IgD-negative memory B cell (primary cell): ENCODE results near the gene SCN4A. TPM values are rescaled to one million over a fixed set of nuclear protein-coding genes. Genes with fewer than 3 reads are reported as not detected.

Source experiments
- H3K27ac Mint-ChIP-seq, 3 donors: one replicate each; pipeline ENCODE4 v1.8.0; 2020 to 2022; ENCODE audit warnings: mild to moderate bottlenecking in 3 of 3, mixed read lengths in 3 of 3, moderate library complexity in 1 of 3
- H3K27me3 Mint-ChIP-seq: one replicate; pipeline ENCODE4 v1.8.0; 2021; ENCODE audit warnings: mixed read lengths
- H3K36me3 Mint-ChIP-seq: one replicate; pipeline ENCODE4 v1.8.0; 2020; ENCODE audit warnings: mild to moderate bottlenecking, mixed read lengths
- H3K4me1 Mint-ChIP-seq, 3 donors: one replicate each; pipeline ENCODE4 v1.8.0; 2020 to 2022; ENCODE audit warnings: mixed read lengths in 3 of 3, mild to moderate bottlenecking in 1 of 3
- H3K4me3 Mint-ChIP-seq, 4 donors: one replicate each; pipeline ENCODE4 v1.8.0; 2020 to 2022; ENCODE audit warnings: mild to moderate bottlenecking in 4 of 4, mixed read lengths in 4 of 4, moderate library complexity in 3 of 4
- H3K9me3 Mint-ChIP-seq, 3 donors: one replicate each; pipeline ENCODE4 v1.8.0; 2020 to 2021; ENCODE audit warnings: mixed read lengths in 3 of 3, mild to moderate bottlenecking in 1 of 3
- polyA plus RNA-seq: library from polyadenylated mRNA; unstranded; fragments of 300-500 nt; fragmentation: Illumina TruSeq; gene quantifications from one replicate; pipeline ENCODE4 v1.2.3, GENCODE V29; 2021

Gene SCN4A
- polyA plus RNA-seq, 1 donor from 2014 or later: 0.10 TPM

DNA sequence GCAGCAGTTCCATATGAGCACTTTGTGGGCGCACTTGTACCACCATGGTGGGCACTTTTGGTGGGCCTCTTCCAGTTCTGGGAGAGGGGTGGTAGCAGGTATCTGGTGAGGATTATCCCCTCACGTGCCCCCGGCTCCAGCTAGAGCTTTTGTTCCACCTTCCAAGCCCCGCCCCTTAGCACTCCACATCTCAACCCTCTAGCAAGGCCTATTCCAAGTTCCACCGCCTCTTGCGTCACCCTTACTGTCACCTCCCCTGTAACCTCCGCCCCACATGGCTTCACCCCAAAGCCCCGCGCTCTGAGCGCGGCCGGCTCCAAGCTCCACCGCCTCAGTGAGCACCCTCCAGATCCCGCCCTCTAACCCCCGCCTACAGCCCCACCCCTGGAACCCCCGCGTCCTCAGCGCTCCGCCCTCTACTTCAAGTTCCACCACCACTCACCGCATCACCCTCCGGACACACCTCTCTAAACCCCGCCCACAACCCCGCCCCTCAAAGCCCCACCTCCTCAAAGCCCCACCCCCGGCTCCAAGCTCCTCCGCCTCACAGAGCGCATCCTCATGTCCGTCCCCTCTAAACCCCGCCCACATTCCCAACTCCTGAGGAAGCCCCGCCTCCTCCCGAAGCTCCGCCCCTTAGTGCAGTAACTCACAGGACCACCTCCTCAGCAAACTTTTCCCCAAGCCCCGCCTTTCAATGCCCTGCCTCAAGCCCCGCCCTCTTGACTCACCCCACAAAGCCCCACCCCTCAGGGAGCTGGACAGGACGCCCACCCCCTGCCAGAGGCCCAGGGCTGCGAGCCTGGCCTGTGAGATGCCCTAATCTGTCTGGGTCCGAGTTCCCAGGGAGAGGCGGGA is 11.1 kb downstream of the SCN4A start:
- H3K4me3 Mint-ChIP-seq: peak overlapping the region in 2 of 4 donors; percentile 69 to 76
- no peaks in the 10 kb centered on the region for H3K27me3 Mint-ChIP-seq
- peaks cover 0 to 11% (median under 1%) of the 10 kb centered on the region in 3 donors for H3K4me1 Mint-ChIP-seq
- no peaks in the 10 kb centered on the region for H3K9me3 Mint-ChIP-seq
- H3K36me3 Mint-ChIP-seq: peaks cover 1% of the 10 kb centered on the region
- H3K27ac Mint-ChIP-seq: no peak overlapping the region

GRCh38 chr17:63960430-63960829 is 12.3 kb downstream of the SCN4A start:
- Mint-ChIP-seq H3K4me3 (no peak overlapping the region), H3K36me3 (peaks cover 1% of the 10 kb centered on the region), H3K27ac (no peak overlapping the region), H3K4me1 (peaks cover 1 to 11% (median 8%) of the 10 kb centered on the region in 3 donors), H3K9me3 (no peaks in the 10 kb centered on the region), H3K27me3 (no peaks in the 10 kb centered on the region)

GRCh38 chr17:63960006-63960405 is 12.7 kb downstream of the SCN4A start:
- Mint-ChIP-seq H3K4me3 (no peak overlapping the region), H3K9me3 (no peaks in the 10 kb centered on the region), H3K4me1 (peaks cover 4 to 13% (median 12%) of the 10 kb centered on the region in 3 donors), H3K27me3 (no peaks in the 10 kb centered on the region), H3K27ac (peak overlapping the region in 1 of 3 donors; percentile 62), H3K36me3 (peaks cover 1% of the 10 kb centered on the region)

- Mint-ChIP-seq H3K4me3 (peak overlapping the region in 1 of 4 donors; percentile 45), H3K4me1 (peaks cover 16 to 24% (median 17%) of the 10 kb centered on the region in 3 donors), H3K27ac (peak overlapping the region; percentile 39 to 88 (median 88))
Observed at GRCh38 chr17:63956296-63956920, 16.3 kb downstream of the SCN4A start.

DNA sequence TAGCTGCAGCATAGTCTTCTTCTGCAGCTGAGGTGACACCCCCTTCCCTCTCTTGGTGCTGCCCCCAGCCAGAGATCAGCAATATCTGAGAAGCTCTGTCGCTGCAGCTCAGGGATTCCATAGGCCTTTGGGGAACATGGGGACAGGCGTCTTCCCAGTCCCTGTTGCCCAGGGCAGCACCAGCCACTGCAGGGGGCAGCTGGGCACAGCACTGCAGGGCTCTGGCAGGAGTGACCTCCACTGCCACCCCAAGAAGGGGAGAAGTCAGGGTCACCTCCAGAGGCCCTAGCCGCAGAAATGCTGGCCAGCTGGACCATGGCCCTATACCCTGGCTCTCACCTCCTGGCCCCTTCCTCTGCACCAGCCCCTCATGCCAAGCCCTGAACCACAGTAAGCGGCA is 16.9 kb downstream of the SCN4A start:
- Mint-ChIP-seq H3K9me3 (no peaks in the 10 kb centered on the region), H3K27ac (peak overlapping the region in 2 of 3 donors; percentile 88), H3K4me3 (peak overlapping the region in 2 of 4 donors; percentile 11 to 81), H3K4me1 (peaks cover 18 to 29% (median 21%) of the 10 kb centered on the region in 3 donors), H3K27me3 (no peaks in the 10 kb centered on the region), H3K36me3 (peaks cover 1% of the 10 kb centered on the region)

More at GRCh38 chr17:63956296-63956920, 16.3 kb downstream of the SCN4A start:
- H3K27me3 Mint-ChIP-seq: no peaks in the 10 kb centered on the region
- H3K36me3 Mint-ChIP-seq: peaks cover 1% of the 10 kb centered on the region
- H3K9me3 Mint-ChIP-seq: no peaks in the 10 kb centered on the region

DNA sequence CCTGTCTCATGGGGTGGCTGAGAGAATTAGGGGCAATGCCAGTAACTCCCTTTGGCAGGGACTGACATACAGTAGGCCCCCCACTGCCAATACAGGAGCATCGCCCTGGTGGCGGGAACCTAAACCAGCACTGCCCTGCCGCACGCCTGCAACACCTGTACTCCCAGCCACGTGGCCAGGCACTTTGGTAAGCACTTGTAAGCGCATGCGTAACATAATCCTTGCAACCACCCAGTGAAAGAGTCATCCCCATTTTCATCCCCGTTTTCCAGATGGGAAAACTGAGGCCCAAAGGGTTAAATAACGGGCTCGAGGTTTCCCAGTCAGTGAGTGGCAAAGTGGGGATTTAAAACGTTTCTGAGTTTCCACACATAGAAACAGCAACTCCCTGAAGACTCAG is 17.5 kb downstream of the SCN4A start:
- H3K9me3 Mint-ChIP-seq: no peaks in the 10 kb centered on the region
- H3K27ac Mint-ChIP-seq: peak overlapping the region in 2 of 3 donors; percentile 87 to 88
- peak overlapping the region in 1 of 4 donors; percentile 11 for H3K4me3 Mint-ChIP-seq
- no peaks in the 10 kb centered on the region for H3K27me3 Mint-ChIP-seq
- peaks cover 19 to 29% (median 22%) of the 10 kb centered on the region in 3 donors for H3K4me1 Mint-ChIP-seq
- peaks cover 1% of the 10 kb centered on the region for H3K36me3 Mint-ChIP-seq

DNA sequence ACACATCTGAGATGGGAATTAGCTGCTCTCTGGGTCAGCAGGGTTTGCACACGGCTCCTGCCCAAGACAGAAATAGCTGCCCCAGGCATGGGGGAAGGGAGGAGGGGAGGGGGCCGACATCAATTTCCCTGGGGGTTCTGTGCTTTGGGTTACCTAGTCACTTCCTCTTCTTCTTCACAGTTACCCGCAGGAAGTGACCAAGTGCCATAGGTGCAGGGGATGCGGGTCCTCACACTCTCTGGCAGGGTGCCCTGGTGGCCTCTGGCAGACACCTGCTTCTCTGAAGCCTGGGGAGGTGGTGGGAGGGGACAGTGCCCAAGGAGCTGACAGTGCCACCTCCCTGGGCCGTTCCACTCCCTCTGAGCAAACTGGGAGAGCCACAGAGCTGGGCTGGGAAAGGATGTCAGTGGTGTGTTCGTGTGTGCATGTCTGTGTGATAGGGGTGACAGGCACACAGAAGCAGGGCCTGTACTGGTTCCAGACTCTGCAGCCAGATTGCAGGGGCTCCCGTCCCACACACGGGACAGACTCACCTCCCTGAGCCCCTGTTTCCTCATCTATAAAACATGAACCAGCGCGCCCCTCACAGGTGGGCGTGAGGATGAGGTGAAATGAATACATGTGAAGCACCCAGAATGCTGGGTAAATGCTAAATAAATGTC is 18.2 kb downstream of the SCN4A start:
- H3K9me3 Mint-ChIP-seq: no peaks in the 10 kb centered on the region
- peaks cover 1% of the 10 kb centered on the region for H3K36me3 Mint-ChIP-seq
- H3K4me1 Mint-ChIP-seq: peaks cover 19 to 29% (median 22%) of the 10 kb centered on the region in 3 donors
- peak overlapping the region; percentile 87 to 94 (median 90) for H3K27ac Mint-ChIP-seq
- no peaks in the 10 kb centered on the region for H3K27me3 Mint-ChIP-seq
- peak overlapping the region; percentile 11 to 93 (median 72) for H3K4me3 Mint-ChIP-seq

- H3K27ac Mint-ChIP-seq: peak overlapping the region in 2 of 3 donors; percentile 11 to 59
- H3K27me3 Mint-ChIP-seq: no peaks in the 10 kb centered on the region
- H3K4me3 Mint-ChIP-seq: peak overlapping the region in 1 of 4 donors; percentile 5
- no peaks in the 10 kb centered on the region for H3K36me3 Mint-ChIP-seq
- H3K4me1 Mint-ChIP-seq: peaks cover 20 to 28% (median 22%) of the 10 kb centered on the region in 3 donors
- H3K9me3 Mint-ChIP-seq: no peaks in the 10 kb centered on the region
Observed at GRCh38 chr17:63950940-63951907, 21.5 kb downstream of the SCN4A start.

DNA sequence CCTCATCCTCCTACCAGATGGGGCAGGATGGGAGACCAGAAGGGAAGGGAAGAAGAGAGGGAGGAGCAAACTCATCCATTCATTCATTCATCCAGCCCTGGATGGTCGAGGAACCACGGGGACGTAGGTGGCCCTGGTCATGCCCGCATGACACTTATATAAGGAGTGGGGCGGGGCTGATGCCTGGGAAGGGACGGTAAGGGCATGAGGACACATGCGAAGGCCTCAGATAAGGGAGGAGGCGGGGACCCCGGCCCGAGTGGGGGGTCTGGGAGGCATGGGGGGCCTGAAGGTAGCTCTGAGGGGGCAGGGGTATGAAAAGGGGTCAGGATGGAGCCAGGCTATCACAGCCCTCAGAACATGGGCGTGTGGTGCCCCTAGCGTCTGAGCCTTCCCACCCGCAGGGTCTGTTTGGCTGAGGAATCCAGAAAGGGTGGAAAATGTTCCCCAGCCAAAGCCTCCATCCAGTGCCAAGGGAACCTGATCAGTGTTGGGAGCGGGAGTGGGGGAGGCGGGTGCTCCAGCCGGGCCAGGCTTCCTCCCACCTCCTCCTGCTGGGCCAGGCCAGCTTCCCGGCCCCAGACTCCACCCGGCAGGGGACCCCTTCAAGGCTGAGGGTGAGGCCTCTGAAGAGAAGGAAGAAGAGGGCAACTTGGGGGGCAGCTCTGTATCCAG is 23.0 kb downstream of the SCN4A start:
- H3K27ac Mint-ChIP-seq: no peak overlapping the region
- peaks cover 14 to 24% (median 21%) of the 10 kb centered on the region in 3 donors for H3K4me1 Mint-ChIP-seq
- no peaks in the 10 kb centered on the region for H3K36me3 Mint-ChIP-seq
- no peaks in the 10 kb centered on the region for H3K9me3 Mint-ChIP-seq
- no peak overlapping the region for H3K4me3 Mint-ChIP-seq
- H3K27me3 Mint-ChIP-seq: no peaks in the 10 kb centered on the region

GRCh38 chr17:63948521-63948920 is 24.2 kb downstream of the SCN4A start:
- no peak overlapping the region for H3K27ac Mint-ChIP-seq
- H3K9me3 Mint-ChIP-seq: no peaks in the 10 kb centered on the region
- no peaks in the 10 kb centered on the region for H3K36me3 Mint-ChIP-seq
- no peaks in the 10 kb centered on the region for H3K27me3 Mint-ChIP-seq
- peaks cover 9 to 19% (median 16%) of the 10 kb centered on the region in 3 donors for H3K4me1 Mint-ChIP-seq
- H3K4me3 Mint-ChIP-seq: no peak overlapping the region

DNA sequence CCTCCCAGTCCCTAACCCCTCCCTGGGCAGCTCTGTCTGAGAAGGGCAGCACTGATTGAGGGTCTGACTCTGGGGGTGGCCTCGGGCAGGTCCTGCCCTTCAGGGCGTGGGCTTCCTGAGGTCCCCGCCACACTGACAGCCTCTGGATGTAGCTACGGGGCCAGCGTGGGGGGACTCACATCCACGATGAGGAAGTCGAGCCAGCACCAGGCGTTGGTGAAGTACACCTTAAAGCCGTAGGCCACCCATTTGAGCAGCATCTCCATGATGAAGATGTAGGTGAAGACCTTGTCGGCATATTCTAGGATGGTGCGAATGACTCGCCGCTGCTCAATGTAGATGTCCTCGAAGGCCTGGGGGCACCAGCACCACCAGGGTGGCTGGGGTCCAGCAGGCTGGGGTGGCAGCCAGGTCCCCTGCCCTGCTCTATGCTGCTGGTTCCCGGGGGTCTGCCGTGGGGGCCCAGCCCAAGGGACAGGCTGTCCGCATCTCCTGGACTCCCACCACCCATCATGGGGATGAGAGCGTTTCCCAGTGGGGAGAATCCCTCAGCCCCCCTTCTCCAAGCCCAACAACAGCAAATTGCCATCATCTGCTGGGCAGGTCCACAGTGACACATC is 24.9 kb downstream of the SCN4A start:
- peaks cover 9 to 19% (median 16%) of the 10 kb centered on the region in 3 donors for H3K4me1 Mint-ChIP-seq
- no peaks in the 10 kb centered on the region for H3K27me3 Mint-ChIP-seq
- H3K27ac Mint-ChIP-seq: no peak overlapping the region
- H3K4me3 Mint-ChIP-seq: no peak overlapping the region
- H3K36me3 Mint-ChIP-seq: no peaks in the 10 kb centered on the region
- H3K9me3 Mint-ChIP-seq: no peaks in the 10 kb centered on the region

- H3K9me3 Mint-ChIP-seq: no peaks in the 10 kb centered on the region
- no peaks in the 10 kb centered on the region for H3K27me3 Mint-ChIP-seq
- H3K27ac Mint-ChIP-seq: peak overlapping the region; percentile 79 to 94 (median 91)
- H3K4me1 Mint-ChIP-seq: peaks cover 9 to 17% (median 16%) of the 10 kb centered on the region in 3 donors
- peaks cover 1% of the 10 kb centered on the region for H3K36me3 Mint-ChIP-seq
- H3K4me3 Mint-ChIP-seq: peak overlapping the region; percentile 16 to 91 (median 80)
Observed at GRCh38 chr17:63946440-63947363, 26.0 kb downstream of the SCN4A start.
